ENCODE measurements around the gene DHX35.

DNA sequence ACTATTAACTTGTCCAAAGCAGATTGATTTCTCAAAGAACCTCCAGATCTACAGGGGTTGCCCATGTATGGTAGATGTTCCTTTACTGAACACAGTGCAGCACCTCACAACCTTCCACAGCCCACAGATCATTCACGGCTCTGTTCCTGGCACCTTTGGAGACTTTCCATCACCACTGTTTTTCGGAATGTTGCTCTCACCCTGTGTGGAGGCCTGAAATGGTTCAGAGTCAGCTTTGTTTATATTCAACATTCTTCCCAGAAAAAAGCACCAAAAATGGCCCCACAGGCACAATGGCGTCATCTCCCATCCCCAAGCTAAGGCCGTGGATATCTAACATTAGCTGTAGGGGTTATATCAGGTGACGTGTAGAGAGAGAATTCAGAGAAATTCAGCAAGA, 74.7 kb downstream of the DHX35 start:
- TF ChIP-seq POLR2A (IDR thresholded peaks at IDR 0.05) (no peak), CTCF (IDR thresholded peaks at IDR 0.05) (no peak)
